ENCODE results near the gene YES1. TPM values are rescaled to one million over a fixed set of nuclear protein-coding genes. Genes with fewer than 3 reads are reported as not detected.
"Not testable (repeated sequence)": the region's sequence is repeated elsewhere in the genome, so short reads cannot be mapped to it uniquely, and the experiment has no call there.

YES1 gene
- polyA plus RNA-seq, 5 donors: 44.0 to 75.4 (median 59.9) TPM

- DNase-seq: no peak
Measured at GRCh38 chr18:688323-688722, 123.7 kb downstream of the YES1 start.

- no peak for DNase-seq
Measured at GRCh38 chr18:686339-687111, 125.5 kb downstream of the YES1 start.

GRCh38 chr18:685438-685837, 126.6 kb downstream of the YES1 start:
- DNase-seq: no peak

- no peak for DNase-seq
Measured at GRCh38 chr18:683531-683930, 128.5 kb downstream of the YES1 start.

DNA sequence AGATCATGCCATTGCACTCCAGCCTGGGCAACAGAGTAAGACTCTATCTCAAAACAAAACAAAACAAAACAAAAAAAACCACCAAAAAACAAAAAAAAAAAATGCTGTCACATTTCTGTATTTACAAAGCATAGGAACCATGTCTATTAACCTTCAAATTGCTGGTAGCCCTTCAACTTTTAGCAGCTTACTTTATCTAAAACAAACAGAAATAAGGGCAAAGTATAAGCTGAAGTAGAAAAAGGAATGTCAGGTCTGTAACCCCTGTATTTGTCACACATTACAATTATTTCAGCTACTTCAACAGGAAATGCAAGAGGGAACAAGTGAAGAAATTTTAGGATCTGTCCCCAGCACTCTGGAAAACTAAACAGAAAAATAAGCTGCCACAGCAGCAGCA, 129.2 kb downstream of the YES1 start:
- DNase-seq: no peak

- not testable (repeated sequence) for DNase-seq
Measured at GRCh38 chr18:682416-682815, 129.6 kb downstream of the YES1 start.

GRCh38 chr18:681985-682384, 130.1 kb downstream of the YES1 start:
- no peak for DNase-seq

GRCh38 chr18:680392-680791, 131.7 kb downstream of the YES1 start:
- no peak for DNase-seq

DNA sequence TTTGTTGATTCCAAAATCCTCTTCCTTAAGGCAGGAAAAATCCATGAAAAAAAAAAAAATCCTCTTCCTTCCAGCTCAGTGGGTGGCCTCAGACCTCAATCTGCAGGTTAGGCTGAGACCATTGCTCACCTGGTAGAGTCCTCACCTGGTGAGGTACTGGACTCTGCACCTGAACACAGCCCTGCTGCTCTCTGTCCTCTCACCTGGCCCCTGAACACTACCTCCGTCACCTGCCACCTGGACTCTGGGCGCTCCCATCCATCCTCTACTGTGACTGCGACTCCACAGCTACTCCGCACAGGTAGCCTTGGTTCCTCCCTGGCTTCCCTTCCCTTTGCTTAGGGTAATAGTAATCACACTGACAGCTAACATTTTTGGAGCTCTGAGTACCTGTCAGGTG, 132.5 kb downstream of the YES1 start:
- DNase-seq: no peak

DNA sequence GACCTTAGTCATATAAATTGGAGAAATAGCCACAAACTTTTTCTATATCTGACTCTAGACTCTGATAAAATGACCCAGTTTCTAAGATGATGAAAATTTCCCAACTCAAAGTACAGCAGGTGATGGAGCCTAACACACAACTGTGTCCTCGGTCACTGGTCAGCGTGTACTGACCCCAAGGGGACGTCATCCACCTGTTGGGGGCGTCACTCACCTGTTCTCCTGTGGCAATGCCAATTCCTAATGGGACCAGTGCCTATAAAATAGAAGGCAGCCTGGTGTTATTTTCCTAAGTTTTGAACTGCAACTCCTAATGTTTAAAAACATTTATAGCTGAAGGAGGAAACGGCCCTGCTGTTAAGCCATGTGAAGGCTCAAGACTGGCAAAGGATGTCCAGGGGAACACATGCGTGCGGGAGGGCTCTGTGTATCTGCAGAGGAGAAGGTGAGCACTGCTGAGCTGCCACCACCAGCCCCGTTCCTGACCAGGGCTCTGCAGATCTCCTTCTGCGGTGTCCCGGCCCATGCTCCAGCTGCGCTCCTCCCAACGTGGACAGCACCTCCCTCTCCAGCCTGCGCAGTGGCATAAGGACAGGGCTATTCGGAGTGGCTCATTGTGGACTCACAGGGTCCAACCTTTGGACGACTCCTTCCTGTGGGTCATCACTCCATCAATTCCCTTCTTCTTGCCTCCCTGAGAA, 133.4 kb downstream of the YES1 start:
- no peak for DNase-seq

DNA sequence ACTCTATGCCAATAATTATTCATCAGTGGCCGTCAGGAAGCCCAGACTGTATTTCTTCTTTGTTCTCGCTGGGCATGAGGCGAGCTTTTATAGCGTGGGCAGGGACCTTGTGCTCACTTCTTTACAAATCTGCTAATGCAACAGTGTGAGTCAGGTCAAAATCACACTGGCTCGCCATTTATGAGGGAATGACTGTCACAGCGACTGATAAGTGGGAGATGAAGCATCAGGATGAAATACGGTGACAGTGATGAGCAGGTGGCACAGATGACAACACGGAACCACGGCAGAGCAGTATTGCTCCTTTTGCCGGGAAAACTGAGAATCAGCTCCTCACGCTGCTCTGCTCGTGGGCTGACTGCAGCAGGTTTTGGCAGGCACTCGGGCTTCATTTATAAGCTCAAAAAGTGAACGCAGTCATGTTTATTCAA, 134.1 kb downstream of the YES1 start:
- DNase-seq: no peak

DNA sequence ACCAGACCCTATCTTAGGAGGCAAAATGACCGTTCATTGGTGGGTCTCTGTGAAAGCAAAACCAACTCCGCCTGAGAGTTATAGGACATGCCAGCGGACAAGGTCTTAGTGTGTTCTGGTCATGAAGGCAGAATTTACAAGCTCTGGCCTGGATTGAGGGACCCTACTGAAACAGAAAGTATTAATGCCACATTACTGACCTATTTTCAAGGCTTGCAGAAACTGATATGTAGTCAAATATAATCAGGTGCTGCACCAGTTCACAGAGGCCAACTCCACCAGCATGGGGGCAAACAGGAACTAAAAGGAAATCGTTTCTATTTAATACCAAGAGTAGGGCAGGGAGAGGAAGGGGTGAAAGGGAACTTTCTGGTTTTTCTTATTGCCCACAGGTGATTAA, 134.9 kb downstream of the YES1 start:
- no peak for DNase-seq

GRCh38 chr18:676736-677135, 135.3 kb downstream of the YES1 start:
- no peak for DNase-seq

- no peak for DNase-seq
Measured at GRCh38 chr18:676069-676468, 136.0 kb downstream of the YES1 start.

GRCh38 chr18:675307-675706, 136.7 kb downstream of the YES1 start:
- DNase-seq: no peak

DNA sequence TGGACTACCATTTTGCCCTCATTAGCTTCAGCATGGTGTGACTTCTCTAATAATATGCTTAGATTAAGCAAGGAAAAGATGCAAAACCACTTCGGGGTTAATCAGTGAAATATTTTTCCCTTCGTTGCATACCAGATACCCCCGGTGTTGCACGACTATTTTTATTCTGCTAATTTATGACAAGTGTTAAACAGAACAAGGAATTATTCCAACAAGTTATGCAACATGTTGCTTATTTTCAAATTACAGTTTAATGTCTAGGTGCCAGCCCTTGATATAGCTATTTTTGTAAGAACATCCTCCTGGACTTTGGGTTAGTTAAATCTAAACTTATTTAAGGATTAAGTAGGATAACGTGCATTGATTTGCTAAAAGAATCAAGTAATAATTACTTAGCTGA, 138.3 kb downstream of the YES1 start:
- no peak for DNase-seq

DNA sequence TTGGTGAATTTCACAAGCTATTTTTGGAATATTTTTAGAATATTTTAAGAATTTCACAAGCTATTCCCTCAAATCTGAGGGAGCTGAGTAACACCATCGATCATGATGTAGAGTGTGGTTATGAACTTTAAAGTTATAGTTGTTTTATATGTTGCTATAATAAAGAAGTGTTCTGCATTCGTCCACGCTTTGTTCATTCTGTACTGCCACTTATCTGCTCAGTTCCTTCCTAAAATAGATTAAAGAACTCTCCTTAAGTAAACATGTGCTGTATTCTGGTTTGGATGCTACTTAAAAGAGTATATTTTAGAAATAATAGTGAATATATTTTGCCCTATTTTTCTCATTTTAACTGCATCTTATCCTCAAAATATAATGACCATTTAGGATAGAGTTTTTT, 138.7 kb downstream of the YES1 start:
- DNase-seq: no peak

Other genes with a start within 250 kb of the YES1 start
- not detected for gene CETN1, start 231.9 kb downstream of the YES1 start, polyA plus RNA-seq (ENCODE audit: insufficient read depth in 1 of 5, insufficient read length in 5 of 5, low replicate concordance in 1 of 5)
- gene CLUL1, start 215.3 kb downstream of the YES1 start, polyA plus RNA-seq (ENCODE audit: insufficient read depth in 1 of 5, insufficient read length in 5 of 5, low replicate concordance in 1 of 5): 10 to 100 TPM; 10.4 to 13.5 (median 13.4) TPM
- 100 to 1,000 TPM; 109 to 204 (median 133) TPM for gene TYMS, start 154.6 kb downstream of the YES1 start, polyA plus RNA-seq (ENCODE audit: insufficient read depth in 1 of 5, insufficient read length in 5 of 5, low replicate concordance in 1 of 5)
- gene ENOSF1, start 99.6 kb downstream of the YES1 start, polyA plus RNA-seq (ENCODE audit: insufficient read depth in 1 of 5, insufficient read length in 5 of 5, low replicate concordance in 1 of 5): 100 to 1,000 TPM; 100 to 128 (median 116) TPM
- under 1 TPM; 0.05 to 0.21 (median 0.13) TPM for gene ADCYAP1, start 92.6 kb upstream of the YES1 start, polyA plus RNA-seq (ENCODE audit: insufficient read depth in 1 of 5, insufficient read length in 5 of 5, low replicate concordance in 1 of 5)

All from right lung (tissue), 5 donors.